Stimulated activated CD8-positive, alpha-beta memory T cell treated with anti-CD3 and anti-CD28 coated beads, Interleukin-2, amount 100 ng/mL, for 1 hour (primary cell): ENCODE results near the gene CUTA.
"Not testable (repeated sequence)": the region's sequence is repeated elsewhere in the genome, so short reads cannot be mapped to it uniquely, and the experiment has no call there.

ENCODE experiments used
- DNase-seq, 2 donors: peaks; one replicate each; pipeline ENCODE4 v3.0.0-alpha.2; 2020; ENCODE audit warnings: low read depth in 2 of 2

Gene CUTA

DNA sequence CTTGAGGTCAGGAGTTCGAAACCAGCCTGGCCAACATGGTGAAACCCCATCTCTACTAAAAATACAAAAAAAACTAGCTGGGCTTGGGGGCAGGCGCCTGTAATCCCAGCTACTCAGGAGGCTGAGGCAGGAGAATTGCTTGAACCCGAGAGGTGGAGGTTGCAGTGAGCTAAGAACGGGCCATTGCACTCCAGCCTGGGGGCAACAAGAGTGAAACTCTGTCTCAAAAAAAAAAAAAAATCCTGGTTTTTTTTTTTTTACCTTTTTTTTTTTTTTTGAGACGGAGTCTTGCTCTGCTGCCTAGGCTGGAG, 50.2 kb downstream of the CUTA start:
- DNase-seq: not testable (repeated sequence)

DNA sequence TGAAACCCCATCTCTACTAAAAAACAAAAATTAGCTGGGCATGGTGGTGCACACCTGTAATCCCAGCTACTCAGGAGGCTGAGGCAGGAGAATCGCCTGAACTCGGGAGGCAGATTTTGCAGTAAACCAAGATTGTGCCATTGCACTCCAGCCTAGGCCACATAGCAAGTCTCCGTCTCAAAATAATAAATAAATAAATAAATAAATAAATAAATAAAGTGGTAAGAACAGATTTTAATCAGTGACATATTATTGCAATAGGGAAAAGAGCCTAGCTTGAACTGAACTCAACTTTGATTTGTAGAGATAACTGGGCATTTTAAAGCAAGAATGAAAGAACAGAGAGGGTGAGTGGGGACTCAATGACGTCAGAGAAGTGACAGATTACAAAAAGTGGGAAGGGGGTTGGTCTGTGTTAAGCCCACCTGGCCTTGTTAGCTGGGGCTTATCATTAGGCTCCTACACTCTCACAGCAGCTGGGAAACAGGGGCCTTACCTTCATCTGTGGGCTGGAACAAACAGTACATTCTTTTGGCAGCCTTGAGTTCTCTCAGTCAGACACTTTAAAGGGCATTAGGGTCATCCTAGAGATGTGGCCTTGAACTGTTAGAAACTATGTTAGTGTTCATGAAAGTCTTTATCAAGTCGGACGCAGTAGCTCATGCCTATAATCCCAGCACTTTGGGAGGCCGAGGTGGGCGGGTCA, 50.7 kb downstream of the CUTA start:
- no peak for DNase-seq
